CD4-positive, alpha-beta T cell treated with Interleukin-15 for 1 hour (primary cell): ENCODE data around the gene HAUS5.
A peak's percentile ranks its signal among the peaks of the same experiment; 100 is the strongest.
"Not testable (repeated sequence)": the region's sequence is repeated elsewhere in the genome, so short reads cannot be mapped to it uniquely, and the experiment has no call there.

Experiments used
- DNase-seq: peaks from one replicate; pipeline ENCODE4 v3.0.0-alpha.2; 2020

The HAUS5 gene

DNA sequence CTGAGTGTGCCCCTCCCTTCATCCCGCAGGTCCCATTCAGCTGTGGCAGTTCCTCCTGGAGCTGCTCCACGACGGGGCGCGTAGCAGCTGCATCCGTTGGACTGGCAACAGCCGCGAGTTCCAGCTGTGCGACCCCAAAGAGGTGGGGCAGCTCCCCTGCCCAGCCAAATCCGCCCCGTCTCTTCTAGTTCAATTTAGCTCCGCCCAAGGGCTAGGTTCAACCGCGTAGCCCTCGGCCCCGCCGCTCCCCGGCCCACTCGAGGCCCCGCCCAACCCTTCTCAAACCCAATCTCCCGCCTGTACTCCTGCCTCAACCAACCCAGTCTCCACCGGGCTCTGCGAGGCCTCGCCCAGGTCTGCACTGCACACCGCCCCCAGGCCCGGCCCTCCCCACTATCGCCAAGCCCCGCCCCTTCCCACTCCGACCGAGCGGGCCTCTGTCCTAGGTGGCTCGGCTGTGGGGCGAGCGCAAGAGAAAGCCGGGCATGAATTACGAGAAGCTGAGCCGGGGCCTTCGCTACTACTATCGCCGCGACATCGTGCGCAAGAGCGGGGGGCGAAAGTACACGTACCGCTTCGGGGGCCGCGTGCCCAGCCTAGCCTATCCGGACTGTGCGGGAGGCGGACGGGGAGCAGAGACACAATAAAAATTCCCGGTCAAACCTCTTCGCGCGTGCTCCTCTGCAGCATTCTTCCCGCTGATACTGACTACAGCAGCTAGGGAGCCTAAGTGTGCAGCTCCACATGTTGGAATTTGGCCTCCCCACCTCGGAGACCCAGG, 31.9 kb downstream of the HAUS5 start:
- DNase-seq: peak; percentile 98

DNA sequence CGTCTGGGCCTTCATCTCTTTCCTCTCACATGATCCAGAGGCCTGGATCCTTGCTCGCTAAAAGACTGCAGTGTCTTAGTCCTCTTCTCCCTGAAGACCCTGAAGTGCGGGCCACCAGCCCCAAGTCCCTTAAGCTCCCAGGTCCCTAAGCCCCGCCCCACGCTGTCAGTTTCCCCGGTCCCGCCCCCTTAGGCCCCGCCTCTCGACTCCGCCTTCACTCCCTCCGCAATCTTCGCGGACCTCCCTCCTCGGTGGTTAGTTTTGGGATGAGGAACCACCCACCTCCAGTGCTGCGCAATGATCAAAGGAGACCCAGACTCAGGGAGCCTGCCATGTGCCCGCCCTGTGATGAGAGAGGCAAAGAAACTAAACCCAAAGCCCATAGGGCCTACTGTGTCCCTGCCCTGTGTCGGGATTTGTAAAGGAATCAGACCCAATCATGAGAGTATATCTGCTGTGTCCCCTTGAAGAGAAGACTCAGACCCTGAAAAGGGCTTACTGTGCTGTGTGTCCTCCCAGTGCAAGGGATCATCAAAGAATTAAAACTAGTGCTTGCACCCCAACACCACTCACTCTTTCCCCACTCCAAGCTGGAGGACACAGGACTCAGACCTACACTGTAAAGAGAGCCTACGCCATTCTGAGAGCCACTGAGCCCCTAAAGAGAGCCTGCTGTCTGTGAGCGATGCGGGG, 32.6 kb downstream of the HAUS5 start:
- DNase-seq: peak; percentile 70

DNA sequence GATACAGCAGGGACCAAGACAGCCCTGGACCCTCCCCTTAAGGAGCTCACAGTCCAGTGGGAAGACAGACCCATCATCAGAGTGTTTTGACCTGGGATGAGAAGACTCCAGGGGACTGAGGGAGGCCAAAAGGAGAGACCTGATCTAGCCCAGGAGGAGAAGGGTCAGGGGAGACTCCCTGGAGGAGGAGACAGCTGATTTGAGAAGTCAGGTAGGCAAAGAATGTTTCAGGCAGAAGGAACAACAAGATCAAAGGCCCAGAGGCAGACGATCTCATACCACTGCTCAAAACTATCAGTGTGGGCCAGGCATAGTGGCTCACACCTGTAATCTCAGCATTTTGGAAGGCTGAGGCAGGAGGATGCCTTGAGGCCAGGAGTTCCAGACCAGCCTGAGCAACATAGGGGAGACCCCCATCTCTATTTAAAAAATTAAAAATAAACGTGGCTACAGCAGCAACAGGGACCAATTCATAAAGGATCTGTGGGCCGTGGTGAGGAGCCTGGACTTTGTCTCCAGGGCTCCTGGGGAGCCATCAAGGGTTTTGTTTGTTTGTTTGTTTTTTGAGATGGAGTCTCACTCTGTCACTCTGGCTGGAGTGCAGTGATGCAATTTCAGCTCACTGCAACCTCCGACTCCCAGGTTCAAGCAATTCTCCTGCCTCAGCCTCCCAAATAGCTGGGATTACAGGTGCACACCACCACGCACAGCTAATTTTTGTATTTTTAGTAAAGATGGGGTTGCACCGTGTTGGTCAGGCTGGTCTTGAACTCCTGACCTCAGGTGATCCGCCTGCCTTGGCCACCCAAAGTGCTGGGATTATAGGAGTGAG, 33.4 kb downstream of the HAUS5 start:
- no peak for DNase-seq

DNA sequence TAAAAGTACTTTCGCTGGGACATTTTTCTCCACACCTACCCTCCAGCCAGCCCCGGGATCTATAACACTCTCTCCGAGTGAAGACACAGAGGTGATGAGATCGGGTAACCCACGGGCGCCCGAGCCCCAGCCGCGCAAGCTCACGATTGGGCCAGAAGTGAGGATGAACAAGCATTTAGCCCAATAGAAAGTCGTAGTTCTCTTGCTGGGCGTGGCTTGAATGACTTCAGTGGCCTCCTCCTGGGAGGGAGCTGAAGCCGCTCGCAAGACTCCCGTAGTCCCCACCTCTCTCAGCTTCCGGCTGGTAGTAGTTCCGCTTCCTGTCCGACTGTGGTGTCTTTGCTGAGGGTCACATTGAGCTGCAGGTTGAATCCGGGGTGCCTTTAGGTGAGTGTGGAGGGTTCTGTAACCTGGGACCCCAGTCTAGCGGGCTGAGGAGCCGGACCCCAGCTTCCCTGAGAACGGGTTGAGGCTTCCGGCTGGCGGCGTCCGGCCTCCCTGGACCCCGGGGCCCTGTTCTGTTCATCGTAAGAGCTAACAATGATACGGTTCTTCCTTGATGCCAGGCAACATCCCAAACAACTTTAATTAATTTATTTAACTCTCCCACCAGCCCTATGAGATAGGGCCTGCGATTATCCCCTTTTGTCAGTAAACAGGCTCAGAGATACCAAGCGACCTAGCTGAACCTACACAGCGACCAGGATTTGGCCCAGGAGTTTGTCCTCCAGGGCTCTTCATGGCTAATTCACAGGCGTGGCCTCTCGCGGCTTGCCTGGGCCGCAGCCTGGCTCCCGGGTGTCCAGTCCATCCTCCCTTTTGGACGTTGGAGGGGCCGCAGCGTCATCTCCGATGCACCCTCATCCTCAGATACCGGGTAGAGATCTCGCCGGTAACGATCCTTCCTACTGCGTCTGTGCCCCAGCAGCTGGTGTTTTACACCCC, 35.8 kb downstream of the HAUS5 start, which contains the start of gene COX6B1:
Gene COX6B1, plus strand, starts transcription at position 307 of the 945 bp plus-strand sequence. CDS start 2,921 bp downstream, outside the sequence.
- peak; percentile 96 for DNase-seq

DNA sequence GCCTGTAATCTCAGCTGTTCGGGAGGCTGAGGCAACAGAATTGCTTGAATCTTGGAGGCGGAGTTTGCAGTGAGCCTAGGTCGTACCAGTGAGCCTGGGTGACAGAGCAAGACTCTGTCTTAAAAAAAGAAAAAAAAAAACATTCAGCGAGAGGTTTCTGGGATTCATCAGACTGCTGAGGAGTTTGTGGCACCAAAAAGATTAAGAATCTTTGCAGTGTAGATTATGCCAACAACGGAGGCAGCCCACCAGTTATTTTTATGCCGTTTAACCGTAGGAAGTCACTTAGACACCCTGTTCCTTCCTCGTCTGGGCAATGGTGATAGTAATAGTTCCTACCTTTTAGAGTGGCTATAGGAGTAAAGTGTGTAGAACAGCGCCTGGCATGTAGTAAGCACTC, 38.0 kb downstream of the HAUS5 start:
- DNase-seq: no peak

DNA sequence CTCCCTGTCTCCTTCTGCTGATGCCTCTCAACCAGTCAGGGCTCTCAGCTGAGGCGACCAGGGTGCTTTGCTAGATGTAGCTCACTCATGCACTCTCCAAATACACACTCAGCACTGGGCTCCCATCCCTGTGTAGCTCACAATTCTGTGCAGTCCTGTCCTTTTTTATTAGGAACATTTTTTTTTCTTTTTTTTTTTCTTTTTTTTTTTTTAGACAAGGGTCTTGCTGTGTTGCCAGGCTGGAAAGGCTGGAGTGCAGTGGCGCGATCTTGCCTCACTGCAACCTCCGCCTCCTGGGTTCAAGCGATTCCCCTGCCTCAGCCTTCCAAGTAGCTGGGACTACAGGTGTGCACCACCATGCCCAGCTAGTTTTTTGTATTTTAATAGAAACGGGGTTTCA, 42.3 kb downstream of the HAUS5 start:
- DNase-seq: not testable (repeated sequence)

DNA sequence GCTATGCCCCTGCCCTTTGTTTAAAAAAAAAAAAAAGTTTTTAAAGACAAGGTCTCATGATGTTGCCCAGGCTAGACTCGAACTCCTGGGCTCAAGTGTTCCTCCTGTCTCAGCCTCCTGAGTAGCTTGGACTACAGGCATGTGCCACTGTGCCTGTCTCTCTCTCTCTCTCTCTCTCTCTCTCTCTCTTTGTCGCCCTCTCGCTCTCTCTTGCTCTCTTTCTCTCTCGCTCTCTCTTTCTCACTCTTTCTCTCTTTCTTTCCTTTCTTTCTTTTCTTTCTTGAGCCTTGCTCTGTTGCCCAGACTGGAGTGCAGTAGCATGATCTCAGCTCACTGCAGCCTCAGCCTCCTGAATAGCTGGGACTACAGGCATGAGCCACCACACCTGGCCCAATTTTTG, 43.1 kb downstream of the HAUS5 start:
- no peak for DNase-seq

DNA sequence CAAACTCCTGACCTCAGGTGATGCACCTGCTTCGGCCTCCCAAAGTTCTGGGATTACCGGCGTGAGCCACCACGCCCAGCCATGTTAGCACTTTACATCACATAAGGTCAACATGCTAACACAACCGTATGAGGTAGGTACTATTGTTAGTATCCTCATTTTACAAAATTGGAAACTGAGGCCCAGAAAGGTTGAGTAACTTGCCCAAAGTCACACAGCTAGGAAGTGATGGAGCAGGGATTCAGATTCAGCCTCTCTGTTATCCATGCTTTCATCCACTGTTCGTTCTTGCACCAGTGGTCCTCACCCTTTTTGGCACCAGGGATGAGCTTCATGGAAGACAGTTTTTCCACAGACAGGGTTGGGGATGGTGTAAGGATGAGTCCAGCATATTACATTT, 44.2 kb downstream of the HAUS5 start:
- DNase-seq: no peak

DNA sequence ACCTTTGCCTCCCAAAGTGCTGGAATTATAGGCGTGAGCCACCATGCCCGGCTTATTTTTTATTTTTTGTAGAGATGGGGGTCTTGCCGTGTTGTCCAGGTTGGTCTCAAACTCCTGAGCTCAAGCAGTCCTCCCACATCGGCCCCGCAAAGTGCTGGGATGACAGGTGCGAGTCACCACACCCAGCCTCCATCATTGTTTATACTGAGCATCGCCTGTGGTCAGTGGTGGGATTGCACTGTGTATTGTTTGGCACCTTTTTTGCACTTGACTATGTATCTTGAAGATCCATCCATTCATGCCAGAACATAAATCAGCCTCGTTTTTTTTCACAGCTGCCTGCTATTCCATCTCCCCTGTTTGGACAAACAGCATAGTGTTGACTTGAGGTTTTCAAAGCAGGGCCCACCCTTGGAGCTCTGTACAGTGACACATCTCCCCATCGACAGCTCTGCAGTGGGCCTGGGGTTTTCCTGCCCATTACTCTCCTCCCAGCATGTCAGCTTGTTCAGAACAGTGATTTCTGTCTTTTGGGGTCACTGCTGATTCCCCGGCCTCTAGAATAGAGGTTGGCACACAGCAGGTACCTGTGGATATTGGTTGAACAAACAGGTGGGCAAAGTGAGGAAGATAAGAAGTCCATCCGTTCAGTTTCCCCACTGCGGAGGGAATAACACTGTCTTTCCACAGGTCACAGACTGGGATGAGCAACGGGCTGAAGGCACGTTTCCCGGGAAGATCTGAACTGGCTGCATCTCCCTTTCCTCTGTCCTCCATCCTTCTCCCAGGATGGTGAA, 45.6 kb downstream of the HAUS5 start:
- no peak for DNase-seq

DNA sequence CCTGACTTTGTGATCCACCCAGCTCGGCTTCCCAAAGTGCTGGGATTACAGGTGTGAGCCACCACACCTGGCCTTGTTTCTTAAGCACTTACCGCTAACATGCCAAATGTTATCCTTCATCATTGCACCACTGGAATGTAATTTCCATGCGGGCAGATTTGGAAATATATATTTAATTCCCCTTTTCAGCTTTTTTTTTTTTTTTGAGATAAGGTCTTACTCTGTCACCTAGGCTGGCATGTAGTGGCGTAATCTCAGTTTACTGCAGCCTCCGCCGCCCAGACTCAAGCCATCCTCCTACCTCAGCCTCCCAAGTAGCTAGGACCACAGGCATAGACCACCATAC, 49.4 kb downstream of the HAUS5 start:
- no peak for DNase-seq

DNA sequence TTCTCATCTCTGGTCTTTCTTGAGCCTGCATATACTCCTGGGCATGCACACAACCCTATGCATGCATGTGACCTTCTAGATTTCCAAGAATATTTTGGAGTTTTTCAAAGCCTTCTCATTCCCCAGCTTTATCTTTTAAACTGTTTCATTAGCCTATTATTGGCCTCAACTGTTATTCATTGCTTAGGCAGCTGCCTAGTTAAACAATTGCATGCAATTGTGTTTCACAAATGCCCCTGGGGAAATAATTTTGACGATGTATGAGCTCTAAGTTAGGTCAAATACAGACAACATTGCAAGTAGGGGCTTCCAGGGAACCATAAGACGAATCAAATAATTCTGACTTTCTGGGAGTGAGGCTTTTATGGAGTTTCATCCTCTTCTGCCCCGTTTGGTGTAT, 51.4 kb downstream of the HAUS5 start:
- DNase-seq: no peak

DNA sequence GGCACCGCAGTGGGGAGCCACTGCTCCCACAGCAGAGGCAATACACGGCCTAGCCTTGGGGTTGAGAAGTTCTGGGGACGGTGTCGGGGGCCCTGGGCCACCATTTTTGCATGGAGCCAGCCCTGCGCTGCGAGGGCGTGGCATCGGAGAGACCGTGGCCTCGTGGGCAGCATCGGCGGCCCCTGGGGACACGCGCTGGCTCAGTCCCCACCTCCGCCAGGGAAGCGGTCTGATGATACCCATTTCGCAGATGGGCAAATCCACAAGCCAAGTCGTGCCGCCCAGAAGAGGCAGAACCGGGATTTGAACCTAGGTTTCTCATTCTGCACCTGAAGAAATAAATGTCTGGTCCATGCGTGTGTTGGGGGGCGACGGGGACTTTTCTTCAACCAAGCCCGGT, 52.6 kb downstream of the HAUS5 start:
- DNase-seq: no peak

DNA sequence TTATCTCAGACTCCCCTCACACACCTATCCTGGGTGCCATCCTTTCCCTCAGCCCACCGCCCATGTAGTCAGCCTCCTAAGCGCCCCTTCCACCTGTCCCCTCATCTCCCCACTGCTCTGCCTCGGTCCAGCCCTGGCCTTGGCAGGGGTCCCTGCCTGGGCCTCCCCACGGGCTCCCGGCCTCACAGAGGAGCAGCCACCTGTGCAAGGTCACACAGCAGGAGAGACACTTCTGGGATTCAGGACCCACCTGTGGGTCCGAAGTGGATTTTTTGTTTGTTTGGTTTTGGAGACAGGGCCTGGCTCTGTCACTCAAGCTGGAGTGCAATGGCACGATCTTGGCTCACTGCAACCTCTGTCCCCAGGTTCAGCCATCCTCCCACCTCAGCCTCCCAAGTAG, 53.1 kb downstream of the HAUS5 start:
- DNase-seq: no peak

DNA sequence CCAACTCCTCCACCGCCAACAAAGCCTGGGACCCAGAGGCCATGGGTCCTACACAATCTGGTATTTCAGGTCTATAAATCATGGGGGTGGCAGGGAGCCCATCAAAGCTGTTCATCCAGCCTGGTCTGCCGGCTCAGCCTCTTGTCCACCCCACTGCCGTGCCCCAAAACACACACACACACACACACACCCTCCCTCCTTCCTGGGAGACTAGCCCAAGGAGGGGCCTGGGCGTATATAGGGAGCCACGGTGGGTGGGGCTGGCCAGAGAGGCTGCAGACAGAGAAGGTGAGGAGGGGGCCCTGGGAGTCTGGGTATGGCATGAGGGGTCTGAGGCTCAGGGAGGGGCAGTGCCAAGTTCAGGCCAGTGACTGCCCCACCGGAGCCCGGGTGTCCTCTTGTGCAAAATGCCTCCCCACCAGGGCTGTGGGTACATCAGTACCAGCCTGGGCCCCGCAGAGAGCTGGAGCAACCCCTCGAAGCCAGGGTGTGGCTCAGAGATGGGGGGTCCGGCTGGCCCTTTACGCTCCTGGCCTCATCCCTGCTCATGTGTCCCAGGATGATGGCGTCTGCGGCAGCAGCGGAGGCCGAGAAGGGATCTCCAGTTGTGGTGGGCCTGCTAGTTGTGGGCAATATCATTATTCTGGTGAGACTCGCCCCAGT, 53.8 kb downstream of the HAUS5 start, which contains the start of gene UPK1A:
Gene UPK1A, plus strand, starts transcription at position 267 of the 663 bp plus-strand sequence. Its CDS starts 296 bp downstream, at position 563.
- DNase-seq: no peak

DNA sequence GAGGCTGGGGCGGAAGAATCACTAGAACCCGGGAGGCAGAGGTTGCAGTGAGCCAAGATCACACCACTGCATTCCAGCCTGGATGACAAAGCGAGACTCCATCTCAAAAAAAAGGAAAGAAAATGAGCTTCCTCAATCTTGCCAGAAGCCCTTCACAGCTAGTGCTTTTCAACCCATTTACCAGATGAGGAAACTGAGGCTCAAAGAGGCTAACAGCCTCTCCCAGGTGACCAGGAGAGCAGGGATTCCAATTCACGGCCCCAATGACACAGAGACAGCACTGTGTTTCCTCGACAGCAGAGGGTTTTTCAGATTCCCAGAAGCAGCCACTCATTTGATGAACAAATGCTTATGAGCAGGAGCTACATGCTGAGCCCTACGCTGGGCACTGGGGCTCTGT, 57.0 kb downstream of the HAUS5 start:
- no peak for DNase-seq

DNA sequence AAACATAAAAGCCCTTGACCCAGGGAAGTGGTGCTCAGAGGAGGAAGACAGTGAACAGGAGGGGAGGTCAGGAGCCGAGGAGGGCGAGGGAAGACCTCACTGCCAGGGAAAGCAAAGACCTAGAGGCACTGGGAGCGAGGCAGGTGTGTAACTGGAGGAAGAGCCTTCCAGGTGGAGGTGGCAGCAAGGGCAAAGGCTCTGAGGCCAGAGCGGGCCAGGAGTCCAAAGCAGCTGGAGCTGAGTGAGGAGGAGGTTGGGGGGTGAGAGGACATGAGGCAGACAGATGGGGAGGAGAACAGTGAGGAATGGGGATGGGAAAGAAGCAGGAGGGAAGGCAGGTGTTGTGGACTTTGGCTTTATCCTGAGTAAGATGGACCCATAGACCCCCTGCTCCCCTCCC, 57.4 kb downstream of the HAUS5 start:
- DNase-seq: no peak

DNA sequence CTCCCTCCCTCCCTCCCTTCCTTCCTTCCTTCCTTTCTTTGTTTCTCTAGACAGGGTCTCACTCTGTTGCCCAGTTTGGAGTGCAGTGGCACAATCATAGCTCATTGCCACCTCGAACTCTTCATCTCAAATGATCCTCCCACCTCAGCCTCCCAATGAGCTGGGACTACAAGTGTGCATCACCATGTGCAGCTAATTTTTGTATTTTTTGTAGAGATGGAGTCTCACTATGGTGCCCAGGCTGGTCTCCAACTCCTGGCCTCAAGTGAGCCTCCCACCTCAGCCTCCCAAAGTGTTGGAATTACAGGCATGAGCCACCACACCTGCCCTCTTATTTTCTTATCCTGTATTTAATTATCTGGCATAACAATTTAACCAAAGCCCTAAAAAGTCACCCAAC, 58.2 kb downstream of the HAUS5 start:
- DNase-seq: no peak

DNA sequence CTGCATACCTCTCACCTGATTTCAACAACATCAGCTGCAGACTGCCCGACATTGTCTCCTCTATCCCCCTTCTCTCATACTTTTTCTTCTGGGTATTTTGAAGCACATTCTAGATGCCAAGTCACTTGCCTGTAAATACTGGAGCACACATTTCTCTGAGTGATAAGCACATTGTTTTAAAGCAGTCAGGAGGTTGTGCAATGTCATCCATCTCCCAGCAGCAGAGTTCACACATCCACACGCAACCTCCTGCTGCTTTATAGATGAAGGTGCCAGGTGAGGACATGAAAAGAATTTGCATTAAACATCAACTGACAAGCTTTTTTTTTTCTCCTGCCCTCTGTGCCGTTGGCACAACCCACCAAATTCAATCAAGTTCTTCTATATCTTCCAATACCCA, 59.3 kb downstream of the HAUS5 start:
- no peak for DNase-seq

DNA sequence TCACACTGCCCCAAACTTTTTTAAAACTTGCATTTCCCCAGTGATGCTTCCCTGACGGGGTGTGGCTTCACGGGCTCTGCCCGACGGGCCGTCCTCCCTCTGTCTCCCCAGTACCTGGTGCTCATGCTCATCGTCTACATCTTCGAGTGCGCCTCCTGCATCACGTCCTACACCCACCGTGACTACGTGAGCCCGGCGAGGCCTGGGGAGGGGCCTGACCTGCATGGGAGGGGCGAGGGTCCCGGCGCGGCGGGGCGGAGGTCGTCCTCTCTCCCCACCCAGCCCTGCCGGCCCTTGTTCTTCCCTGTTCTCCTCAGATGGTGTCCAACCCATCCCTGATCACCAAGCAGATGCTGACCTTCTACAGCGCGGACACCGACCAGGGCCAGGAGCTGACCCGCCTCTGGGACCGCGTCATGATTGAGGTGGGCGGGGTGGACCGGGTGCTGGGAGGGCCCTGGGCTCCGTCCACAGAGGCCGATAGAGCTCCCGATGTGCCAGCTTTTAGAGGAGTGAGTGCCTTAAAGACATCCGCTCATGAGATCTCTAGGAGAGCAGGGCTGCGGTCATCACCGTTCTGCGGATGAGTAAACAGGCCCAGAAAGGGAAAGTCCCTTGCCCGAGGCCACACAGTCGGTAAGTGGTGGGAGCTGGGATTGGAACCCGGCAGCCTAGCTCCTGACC, 60.7 kb downstream of the HAUS5 start:
- DNase-seq: peak; percentile 20
